ENCODE results near the gene DCAF15.

Gene DCAF15

DNA sequence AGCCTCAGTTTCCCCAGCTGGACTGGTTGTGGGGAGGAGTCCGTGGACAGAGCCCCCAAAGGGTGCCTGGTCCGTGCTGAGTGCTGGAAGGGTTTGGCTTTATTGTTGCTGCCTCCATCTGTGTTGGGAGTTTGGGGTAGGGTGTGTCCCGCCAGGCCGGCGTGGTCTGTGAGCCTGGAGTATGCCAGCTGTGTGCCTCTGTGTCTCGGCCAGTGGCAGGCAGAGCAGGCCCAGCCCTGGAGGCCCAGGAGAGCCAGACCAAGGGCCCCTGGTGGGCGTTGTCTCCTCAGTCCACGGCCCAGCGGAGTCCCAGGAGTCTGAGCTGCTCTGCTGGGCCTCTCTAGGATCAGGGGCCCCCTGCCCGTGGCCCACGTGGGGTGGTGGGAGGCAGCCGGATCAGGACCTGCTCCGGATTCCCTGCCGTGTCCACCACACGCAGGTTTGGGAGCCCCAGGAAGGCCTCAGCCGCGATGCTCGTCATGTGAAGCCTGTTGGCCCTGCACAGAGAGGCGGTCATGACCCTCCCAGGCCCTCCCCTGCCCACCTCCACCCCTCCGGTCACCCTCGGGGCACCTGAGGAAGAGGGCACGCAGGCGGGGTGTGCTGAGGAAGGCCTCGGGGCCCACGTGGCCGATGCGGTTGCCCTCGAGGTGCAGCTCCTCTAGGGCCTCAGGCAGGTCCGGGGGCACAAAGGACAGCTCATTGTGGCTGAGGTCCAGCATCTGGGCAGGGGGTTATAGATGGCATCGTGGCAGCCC, 20.7 kb upstream of the DCAF15 start:
- no peak for DNase-seq (ENCODE audit: low spot score)

GRCh38 chr19:13932149-13932637, 20.1 kb upstream of the DCAF15 start:
- no peak for DNase-seq (ENCODE audit: low spot score)

DNA sequence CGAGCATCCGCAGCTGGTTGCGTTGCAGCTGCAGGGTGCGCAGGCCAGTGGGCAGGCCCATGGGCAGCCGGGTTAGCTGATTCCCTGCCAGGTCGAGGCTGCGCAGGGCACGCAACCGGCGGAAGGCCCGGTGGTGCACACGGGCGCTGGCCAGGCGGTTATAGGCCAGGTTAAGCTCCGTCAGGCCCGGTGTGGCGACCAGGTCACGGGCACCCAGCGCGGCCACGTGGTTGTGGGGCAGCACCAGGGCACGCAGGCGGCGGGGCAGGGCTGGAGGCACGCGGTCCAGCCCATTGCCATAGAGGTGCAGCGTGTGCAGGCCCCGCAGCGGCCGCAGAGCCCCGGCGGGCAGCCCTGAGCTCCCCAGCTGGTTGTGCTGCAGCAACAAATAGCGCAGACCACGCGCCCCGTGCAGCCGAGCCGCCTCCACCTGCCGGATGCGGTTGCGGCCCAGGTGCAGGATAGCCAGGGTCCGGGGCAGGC, 19.4 kb upstream of the DCAF15 start:
- no peak for DNase-seq (ENCODE audit: low spot score)

DNA sequence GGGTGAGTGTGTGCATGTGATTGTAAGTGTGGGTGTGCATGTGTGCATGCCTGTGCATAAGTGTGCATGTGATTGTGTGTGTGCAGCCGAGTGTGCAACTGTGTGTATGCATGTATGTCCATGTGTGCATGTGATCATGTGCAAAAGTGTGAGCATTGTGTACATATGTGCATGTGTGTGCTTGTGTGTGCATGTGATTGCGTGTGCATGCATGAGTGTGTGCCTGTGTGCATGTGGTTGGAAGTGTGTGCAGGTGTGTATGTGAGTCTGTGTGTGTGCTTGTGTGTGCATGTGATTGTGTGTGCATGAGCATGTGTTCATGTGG, 17.6 kb upstream of the DCAF15 start:
- no peak for DNase-seq (ENCODE audit: low spot score)

DNA sequence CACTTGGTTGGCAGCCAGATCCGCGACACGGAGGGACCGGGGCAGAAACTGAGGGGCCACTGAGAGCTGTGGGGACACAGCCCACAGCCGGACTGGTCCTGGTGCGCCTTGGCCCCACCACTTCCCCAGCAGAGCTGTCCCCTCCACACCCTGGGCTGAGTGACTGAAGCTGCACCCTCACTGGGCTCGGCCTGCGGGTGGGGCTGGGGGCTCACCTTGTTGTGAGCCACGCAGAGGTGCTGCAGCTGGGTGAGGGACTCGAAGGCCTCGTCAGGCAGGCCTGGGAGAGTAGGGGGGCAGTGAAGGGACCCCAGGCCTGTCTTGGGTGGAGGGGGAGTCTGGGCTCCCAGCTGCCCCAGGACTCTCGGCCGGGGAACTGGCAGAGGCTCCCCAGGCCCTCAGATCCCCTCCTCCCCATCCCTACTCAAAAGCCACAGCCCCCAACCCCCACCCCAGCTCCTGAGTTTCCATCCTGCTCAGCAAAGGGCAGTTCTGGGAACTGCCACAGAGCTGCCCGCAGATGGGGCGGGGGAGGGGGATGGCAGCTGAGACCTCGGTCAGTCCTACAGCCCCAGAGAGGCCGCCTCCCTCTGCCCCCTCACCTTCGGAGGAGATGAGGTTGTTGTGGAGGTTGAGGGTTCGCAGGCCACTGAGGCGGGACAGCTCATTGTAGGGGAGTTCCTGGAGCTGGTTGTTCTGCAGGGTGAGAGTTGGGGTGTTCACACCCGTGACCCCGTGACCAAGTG, 16.4 kb upstream of the DCAF15 start:
- DNase-seq (ENCODE audit: low spot score): no peak

- DNase-seq (ENCODE audit: low spot score): no peak
These were observed 14.6 kb upstream of the DCAF15 start for GRCh38 chr19:13937479-13938300.

DNA sequence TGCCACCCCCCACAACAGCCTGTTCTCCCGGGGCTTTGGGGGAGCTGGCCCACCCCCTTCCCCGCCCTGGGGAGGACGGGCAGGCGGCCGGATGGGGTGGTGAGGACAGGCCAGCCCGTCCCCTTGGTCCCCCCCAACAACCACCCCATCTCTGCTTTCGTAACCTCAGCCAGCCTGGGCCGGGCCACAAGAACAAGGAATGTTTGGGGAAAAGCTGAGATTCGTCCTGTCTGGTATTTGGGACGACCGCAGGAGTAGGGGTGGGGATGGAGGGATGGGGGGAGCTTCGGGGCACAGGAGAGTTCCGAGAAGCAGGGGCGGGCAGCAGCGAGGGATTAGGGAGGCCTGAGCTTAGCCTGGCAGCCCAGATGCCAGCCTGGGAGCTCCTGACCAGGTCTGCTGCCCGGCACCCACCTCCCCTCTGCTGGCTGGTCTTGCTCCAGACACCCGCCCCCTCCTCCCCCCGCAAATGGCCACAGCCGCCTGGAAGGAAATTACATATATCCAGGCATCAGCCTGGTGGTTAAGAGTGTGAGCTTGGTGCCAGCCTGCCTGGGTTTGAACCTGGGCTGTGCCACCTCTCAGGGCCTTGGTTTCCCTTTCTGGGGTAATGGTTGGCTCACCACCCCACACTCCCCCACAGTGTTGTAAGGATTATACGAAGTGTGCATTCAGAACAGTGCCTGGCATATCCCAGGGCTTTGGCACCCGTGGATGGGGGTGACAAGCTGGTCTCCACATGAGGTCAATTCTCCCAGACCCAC, 13.8 kb upstream of the DCAF15 start, which contains the start of gene PODNL1:
PODNL1 (minus strand) TSS at position 117 of the 764 bp plus-strand sequence. CDS start 236 bp downstream, outside the sequence.
- peak; percentile 86 for DNase-seq (ENCODE audit: low spot score)

- DNase-seq (ENCODE audit: low spot score): no peak
These were observed 10.2 kb upstream of the DCAF15 start for GRCh38 chr19:13942023-13942684.

- DNase-seq (ENCODE audit: low spot score): no peak
These were observed 5.9 kb upstream of the DCAF15 start for GRCh38 chr19:13946414-13946813.

GRCh38 chr19:13951043-13951442, 1.3 kb upstream of the DCAF15 start:
- DNase-seq (ENCODE audit: low spot score): no peak

GRCh38 chr19:13951799-13952153, 533 bp upstream of the DCAF15 start:
- DNase-seq (ENCODE audit: low spot score): no peak

GRCh38 chr19:13952931-13953531, 722 bp downstream of the DCAF15 start:
- peak; percentile 90 for DNase-seq (ENCODE audit: low spot score)

- no peak for DNase-seq (ENCODE audit: low spot score)
These were observed 1.9 kb downstream of the DCAF15 start for GRCh38 chr19:13954185-13954584.

DNA sequence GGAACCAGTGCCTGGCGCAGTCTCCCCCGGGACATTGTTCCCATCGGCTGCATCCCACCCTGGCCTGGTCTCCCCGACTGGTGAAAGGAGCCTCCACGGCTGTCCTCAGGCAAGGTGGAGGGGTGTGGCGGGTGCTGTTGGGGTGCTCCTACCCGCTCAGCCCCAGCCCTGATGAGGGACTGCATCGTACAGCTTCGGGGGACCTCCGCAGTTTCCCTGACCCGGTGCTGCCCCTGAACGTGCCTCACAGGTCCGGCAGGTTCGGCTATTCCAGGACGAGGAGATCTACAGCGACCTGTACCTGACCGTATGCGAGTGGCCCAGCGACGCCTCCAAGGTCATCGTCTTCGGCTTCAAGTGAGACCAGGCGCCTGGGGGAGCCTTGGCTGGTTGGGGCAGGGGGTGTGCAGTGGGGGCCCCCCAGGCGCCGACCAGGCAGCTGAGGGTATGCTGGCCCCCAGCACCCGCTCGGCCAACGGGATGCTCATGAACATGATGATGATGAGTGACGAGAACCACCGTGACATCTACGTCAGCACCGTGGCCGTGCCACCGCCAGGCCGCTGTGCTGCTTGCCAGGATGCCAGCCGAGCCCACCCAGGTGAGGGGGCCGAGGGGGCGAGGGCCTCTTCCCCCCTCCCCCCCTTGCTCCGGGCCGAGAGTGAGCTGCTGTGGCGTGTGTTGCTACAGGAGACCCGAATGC, 3.5 kb downstream of the DCAF15 start:
- no peak for DNase-seq (ENCODE audit: low spot score)

DNA sequence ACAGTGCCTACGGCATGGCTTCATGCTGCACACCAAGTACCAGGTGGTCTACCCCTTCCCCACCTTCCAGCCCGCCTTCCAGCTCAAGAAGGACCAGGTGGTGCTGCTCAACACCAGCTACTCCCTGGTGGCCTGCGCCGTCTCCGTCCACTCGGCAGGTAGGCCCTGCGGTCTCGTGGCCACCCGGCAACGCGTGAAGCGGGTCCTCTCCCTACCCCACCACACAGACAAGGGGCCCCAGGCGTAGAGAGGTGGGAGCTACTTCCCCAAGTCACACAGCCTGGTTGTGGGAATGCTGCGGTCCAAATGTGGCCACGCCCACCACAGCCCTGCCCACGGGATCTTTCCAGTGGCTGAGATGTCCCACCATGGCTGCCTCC, 4.0 kb downstream of the DCAF15 start:
- no peak for DNase-seq (ENCODE audit: low spot score)

- no peak for DNase-seq (ENCODE audit: low spot score)
These were observed 4.7 kb downstream of the DCAF15 start for GRCh38 chr19:13957051-13957450.

DNA sequence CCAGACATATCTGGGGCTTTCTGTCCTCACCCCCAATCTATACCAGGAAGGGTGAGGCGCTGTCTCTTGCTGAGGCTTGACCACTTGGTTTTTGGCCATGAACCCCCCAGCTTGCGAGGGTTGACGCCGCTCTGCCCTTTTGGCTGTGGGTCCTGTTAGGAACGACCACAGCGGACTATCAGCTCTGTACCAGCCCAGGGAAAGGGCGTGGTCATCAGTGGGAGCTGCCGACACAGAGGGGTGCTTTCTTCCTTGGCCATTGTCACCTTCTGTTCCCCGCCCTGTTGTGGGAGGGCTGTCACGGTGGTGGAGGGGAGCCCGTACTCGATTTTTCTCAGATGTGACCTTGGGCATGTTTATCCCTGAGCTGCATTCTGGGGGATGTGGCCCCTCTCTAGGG, 5.7 kb downstream of the DCAF15 start:
- DNase-seq (ENCODE audit: low spot score): no peak

DNA sequence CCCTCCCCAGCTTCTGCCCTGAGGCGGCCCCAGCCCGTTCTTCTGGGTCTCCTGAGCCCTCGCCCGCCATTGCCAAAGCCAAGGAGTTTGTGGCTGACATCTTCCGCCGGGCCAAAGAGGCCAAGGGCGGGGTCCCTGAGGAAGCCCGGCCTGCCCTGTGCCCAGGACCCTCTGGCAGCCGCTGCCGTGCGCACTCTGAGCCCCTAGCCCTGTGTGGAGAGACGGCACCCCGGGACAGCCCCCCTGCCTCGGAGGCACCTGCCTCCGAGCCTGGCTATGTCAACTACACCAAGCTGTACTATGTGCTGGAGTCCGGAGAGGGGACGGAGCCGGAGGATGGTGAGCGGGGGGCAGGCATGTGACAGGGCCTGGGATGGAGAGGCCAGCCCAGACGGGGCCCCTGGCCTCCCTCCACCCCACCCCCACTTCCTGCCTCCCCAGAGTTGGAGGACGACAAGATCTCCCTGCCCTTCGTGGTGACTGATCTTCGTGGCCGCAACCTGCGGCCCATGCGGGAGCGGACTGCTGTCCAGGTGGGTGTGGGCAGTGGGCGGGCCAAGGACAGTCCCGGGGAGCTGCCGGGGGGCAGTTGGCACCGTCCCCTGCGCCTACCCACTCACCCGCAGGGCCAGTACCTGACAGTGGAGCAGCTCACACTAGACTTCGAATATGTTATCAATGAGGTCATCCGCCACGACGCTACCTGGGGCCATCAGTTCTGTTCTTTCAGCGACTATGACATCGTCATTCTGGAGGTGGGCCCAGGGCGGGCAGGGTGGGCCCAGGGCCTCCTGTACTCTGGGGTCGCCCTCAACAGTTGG, 7.0 kb downstream of the DCAF15 start:
- no peak for DNase-seq (ENCODE audit: low spot score)
